ENCODE measurements around the gene ZFY. TPM values are rescaled to one million over a fixed set of nuclear protein-coding genes. Genes with fewer than 3 reads are reported as not detected.

ZFY gene
- 14.2 and 21.8 TPM in 2 replicates for total RNA-seq

GRCh38 chrY:2934861-2935715 is at the start of gene ZFY:
Gene ZFY (plus strand): TSS chrY:2935381. CDS start chrY:2953937, 18,556 bp downstream.

Other genes starting within 250 kb of the ZFY start
- not detected in 2 replicates for gene SRY, start 147.7 kb upstream of the ZFY start, total RNA-seq
- 254 and 375 TPM in 2 replicates for gene RPS4Y1, start 93.8 kb upstream of the ZFY start, total RNA-seq

Data from smooth muscle cell of trachea (primary cell).